ENCODE measurements around the gene MCC. TPM values are rescaled to one million over a fixed set of nuclear protein-coding genes. Genes with fewer than 3 reads are reported as not detected.

MCC gene
- polyA plus RNA-seq, 4 donors, result 27.6 to 33.3 (median 31.7) TPM

DNA sequence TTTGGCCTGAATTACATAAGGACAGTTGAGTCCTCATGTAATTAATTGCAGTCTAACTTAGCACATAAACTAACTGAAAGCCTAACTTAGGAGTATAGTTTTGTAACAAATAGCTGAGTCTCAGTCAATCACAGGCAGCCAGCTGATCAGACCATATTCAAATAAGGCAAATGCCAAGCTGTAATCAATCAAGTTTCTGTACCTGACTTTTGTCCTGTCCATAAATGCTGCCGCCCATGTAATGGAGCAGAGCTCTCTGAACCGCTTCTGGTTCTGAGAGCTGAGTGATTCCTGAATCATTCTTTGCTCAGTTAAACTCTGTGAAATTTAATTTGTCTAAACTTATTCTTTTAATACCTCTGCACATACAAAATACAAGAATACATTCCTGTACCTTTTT lies 158.3 kb downstream of the MCC start:
- DNase-seq (ENCODE audit: low read depth in 4 of 4, low spot score in 2 of 4), result no peak

- DNase-seq (ENCODE audit: low read depth in 4 of 4, low spot score in 2 of 4), result no peak
Measured at GRCh38 chr5:113325054-113325453, 163.2 kb downstream of the MCC start.

- no peak for DNase-seq (ENCODE audit: low read depth in 4 of 4, low spot score in 2 of 4)
Measured at GRCh38 chr5:113321276-113321675, 167.0 kb downstream of the MCC start.

GRCh38 chr5:113320273-113320780 lies 167.9 kb downstream of the MCC start:
- no peak for DNase-seq (ENCODE audit: low read depth in 4 of 4, low spot score in 2 of 4)

DNA sequence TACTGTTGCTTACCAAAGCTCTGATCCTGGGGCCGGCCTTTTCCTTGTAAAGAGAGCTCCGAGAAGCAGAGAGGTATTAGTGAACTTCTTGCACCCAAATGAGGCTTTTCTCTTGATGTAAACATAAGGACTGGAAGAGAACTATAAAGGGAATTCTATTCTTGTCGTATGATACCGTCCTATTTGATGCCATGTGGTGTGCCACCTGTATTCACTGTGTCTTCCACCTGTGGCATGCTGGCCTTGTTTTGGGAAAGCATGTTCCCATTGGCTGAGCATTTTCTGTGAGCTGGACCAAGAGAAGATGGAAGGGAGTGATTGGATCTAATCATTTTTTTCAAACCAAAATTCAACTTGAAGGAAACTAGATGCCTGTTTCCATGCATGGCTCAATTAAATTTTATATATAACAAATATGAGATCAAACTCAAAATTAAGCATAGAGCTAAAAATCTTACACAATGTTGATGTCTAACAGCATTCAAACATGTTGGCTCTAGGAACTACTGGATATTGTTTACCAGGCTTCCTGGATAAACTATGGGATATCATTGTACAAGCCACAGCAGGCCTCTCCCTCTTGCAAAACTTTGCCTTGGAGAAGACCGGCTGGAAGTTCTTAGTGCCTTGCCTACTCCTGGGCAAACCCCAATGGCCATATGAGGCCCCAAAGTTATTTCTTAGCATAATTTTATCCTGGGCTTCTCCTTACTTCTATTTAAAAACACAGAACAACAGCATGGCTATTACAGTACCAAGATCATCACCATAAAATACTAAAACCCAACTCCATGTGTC lies 168.8 kb downstream of the MCC start:
- no peak for DNase-seq (ENCODE audit: low read depth in 4 of 4, low spot score in 2 of 4)

- no peak for DNase-seq (ENCODE audit: low read depth in 4 of 4, low spot score in 2 of 4)
Measured at GRCh38 chr5:113317636-113318035, 170.6 kb downstream of the MCC start.

GRCh38 chr5:113311301-113311700 lies 177.0 kb downstream of the MCC start:
- DNase-seq (ENCODE audit: low read depth in 4 of 4, low spot score in 2 of 4), result no peak

GRCh38 chr5:113302120-113302519 lies 186.1 kb downstream of the MCC start:
- DNase-seq (ENCODE audit: low read depth in 4 of 4, low spot score in 2 of 4), result no peak

DNA sequence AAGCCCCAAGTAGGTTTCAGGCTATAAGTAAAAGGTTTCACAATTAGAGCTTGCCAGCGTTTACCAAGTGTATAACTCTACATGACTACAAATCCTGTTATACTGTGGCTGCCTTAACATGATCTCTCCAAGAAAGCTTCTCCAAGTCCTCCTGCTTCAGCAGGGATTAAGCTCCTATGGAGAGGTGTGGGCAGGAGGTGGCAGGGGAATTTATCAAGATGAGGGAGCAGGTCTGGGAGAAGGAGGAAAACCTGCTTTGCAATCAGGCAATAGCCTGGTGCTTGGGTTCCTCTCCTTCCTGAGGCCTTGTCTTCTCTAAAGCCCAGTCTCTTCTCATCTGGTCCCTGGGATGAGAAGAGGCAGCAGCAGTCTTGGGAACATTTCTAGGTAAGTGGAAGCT lies 188.7 kb downstream of the MCC start:
- DNase-seq (ENCODE audit: low read depth in 4 of 4, low spot score in 2 of 4), result no peak

- DNase-seq (ENCODE audit: low read depth in 4 of 4, low spot score in 2 of 4), result no peak
Measured at GRCh38 chr5:113296676-113297075, 191.6 kb downstream of the MCC start.

DNA sequence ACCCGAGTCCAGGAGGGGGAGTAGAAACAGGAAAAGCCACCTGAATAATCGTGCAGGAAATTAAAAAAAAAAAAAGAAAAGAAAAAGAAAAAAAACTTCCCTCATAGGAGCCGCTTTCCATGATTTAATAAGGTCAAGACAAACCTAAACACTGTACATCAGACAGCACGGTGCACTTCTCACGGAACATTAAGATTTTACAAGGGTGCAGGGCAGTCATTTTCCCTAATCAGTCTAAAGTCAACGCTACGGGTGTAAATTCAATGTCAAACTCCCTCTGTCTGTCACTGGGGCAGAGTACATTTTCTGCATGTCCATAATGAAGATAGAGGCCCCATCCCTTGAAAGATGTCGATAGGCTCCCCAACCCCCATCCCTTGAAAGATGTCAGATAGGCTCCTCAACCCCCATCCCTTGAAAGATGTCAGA lies 193.1 kb downstream of the MCC start:
- DNase-seq (ENCODE audit: low read depth in 4 of 4, low spot score in 2 of 4), result peak in 1 of 4 donors; percentile 25

DNA sequence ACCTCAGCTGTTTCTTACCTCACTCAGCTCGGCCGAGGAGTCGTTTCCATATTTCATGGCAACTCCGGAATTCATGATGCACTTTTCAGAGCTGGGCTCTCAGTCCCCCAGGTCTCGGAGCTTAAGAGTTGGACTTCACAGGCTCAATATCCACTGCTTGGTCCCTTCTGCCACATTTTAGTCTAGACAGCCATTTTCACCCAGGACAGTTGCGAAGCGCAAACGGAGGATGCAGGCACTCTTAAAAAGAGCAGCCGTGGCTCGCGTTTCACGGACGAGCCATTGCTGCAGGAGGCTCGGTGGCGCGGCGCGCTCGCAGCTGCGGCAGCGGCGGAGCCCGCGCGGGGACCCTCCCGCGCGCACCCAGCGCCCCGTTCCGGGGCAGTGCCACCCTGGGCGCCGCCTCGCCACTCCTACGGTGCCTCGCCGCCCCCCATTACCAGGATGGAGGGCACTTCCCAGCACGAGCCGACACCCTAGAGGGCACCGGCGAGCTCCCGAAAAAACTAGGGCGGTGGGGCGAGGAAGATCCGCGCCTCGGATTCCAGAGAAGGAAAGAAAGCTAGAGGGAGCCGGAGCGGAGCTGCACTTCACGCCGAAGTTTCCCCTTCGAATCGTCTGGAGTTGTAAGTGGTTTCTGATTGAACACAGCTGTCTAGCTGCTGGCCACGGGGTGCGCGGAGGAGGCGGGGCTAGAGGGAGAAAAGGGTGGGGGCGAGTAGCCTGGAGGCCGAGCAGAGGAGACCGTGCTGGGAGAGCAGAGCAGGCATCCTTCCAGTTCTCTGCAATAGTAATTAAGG lies 193.7 kb downstream of the MCC start:
- DNase-seq (ENCODE audit: low read depth in 4 of 4, low spot score in 2 of 4), result peak; percentile 71 to 90 (median 81)

- DNase-seq (ENCODE audit: low read depth in 4 of 4, low spot score in 2 of 4), result peak in 3 of 4 donors; percentile 9 to 69 (median 41)
Measured at GRCh38 chr5:113293975-113294310, 194.3 kb downstream of the MCC start.

DNA sequence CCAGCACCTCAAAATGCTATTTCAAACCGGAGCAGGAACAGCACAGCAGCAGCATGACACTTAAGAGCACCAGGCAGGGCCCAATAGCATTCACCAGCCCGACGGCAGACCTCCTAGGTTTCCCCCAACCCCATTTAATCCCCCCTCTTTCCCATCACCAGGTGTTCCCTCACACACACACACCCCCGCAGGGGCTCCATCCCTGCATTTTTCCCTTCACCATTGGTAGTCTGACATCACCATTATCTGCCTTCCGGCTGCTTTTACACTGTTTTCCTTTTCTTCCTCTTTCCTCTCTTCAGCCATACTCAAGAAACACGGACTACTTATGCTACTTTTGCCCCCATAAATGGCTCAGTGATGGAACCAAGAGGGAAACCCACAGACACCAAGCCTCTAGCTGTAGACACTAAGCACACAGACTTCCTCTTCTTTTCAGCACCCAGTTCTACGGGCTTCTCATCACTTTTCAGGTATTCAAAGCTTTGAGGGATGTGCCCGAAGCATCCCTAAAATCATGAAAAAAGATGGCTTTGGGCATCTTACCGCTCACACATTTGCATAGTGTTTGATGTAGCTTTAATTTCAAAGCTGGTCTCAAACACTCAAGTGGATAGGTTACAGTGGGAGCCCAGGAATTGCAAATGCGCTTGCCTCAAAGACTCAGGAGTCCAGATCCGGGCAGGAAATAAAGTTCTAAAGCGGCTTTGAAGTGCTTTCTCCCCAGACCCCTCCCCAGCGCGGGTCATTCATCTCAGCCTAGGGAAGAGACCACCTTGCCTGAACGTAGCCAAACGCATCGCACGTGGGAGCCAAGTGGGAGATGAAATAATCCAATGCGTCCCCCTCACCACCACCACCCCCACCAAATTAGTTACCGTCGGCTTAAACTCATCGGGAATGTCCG lies 194.9 kb downstream of the MCC start:
- peak in 2 of 4 donors; percentile 30 to 43 for DNase-seq (ENCODE audit: low read depth in 4 of 4, low spot score in 2 of 4)

DNA sequence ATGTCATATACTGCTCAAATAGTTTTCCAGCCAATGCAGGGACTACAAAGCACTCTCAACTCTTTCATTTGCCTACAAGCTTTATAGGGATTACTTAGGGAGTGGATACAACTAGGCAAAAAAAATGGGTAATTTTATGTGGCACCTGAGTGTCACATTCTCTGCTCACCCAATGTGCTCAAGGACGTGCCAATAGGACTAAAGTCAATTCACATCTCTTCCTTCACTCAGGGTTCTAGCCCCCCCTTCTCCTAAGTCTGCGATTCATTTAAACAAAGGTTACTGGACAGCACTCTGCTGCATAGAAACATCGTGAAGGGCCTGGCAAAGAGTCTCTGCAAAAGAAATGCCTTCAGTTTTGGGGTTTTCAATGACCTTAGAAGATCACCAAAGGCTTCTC lies 195.8 kb downstream of the MCC start:
- no peak for DNase-seq (ENCODE audit: low read depth in 4 of 4, low spot score in 2 of 4)

DNA sequence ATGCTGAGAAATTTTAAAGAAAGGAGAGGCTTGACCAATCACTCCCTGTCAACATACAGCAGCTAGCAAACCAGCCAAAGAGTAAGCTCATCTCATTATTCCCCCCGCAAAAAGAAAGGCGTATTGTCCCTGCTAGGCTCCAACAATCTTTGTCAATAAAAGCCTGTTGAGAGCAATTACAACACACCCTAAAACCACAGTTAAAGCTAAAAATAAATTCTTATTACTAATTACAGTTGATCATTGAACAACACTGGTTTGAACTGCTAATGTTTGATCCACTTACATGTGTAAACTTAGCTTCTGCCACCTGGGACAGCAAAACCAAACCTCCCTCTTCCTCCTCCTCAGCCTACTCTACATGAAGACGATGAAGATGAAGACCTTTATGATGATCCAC lies 204.7 kb downstream of the MCC start:
- DNase-seq (ENCODE audit: low read depth in 4 of 4, low spot score in 2 of 4), result no peak

DNA sequence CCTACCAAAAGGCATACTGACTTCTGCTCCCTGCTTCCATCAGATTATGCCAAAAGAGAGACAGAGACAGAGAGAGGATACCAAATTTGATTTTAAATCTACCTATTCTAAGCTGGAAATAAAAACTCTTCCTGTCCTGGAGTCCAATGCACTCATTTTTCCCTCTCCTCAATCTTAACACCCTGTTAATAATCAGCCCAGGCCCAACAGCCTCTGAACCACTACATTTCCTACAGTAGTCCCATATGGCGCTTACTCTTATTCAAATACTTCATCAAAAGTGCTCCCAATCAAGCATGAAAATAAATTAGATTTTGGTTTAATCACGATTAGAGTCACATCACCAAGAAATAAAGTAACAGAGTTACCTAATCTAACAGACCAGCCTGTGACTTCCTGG lies 205.8 kb downstream of the MCC start:
- DNase-seq (ENCODE audit: low read depth in 4 of 4, low spot score in 2 of 4), result no peak

GRCh38 chr5:113281194-113281593 lies 207.1 kb downstream of the MCC start:
- no peak for DNase-seq (ENCODE audit: low read depth in 4 of 4, low spot score in 2 of 4)

- DNase-seq (ENCODE audit: low read depth in 4 of 4, low spot score in 2 of 4), result no peak
Measured at GRCh38 chr5:113280541-113280940, 207.7 kb downstream of the MCC start.

DNA sequence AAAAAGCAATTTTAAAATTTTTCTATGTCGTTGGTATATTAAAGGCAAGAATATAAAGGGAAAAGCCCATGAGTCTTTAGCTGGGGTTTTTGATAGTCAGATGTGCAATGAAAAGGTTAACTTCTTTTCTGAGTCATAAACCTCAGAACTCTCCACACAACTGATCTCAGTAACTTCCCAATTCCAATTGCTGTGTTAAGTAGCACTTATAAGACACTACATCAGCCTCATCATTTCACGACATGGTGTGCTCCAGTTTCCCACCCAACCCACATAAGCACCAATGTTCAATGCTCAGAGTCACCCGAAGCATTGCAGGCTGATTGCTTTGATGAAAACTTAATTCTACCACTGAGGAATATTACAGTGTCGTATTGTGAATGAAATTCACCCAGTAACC lies 209.3 kb downstream of the MCC start:
- DNase-seq (ENCODE audit: low read depth in 4 of 4, low spot score in 2 of 4), result no peak

DNA sequence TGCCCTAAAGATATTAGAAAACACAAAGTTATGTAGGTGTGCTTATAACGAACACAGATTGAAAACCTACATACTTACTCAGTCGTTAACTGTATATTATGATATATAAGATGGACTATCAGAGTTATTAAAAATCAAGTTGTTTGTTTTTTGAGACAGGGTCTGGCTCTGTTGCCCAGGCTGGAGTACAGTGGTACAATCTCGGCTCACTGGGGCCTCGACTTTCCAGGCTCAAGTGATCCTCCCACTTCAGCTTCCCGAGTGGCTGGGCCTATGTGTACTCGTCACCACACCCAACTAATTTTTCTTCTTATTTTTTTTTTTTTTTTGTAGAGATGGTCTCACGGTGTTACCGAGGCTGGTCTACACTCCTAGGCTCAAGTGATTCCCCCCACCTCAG lies 211.8 kb downstream of the MCC start:
- DNase-seq (ENCODE audit: low read depth in 4 of 4, low spot score in 2 of 4), result no peak
